Right kidney (tissue), 1 donor: ENCODE measurements around the gene MFF.

ENCODE experiments used
- DNase-seq: peaks from one replicate; pipeline ENCODE4 v3.0.0-alpha.2; 2016

Gene MFF

DNA sequence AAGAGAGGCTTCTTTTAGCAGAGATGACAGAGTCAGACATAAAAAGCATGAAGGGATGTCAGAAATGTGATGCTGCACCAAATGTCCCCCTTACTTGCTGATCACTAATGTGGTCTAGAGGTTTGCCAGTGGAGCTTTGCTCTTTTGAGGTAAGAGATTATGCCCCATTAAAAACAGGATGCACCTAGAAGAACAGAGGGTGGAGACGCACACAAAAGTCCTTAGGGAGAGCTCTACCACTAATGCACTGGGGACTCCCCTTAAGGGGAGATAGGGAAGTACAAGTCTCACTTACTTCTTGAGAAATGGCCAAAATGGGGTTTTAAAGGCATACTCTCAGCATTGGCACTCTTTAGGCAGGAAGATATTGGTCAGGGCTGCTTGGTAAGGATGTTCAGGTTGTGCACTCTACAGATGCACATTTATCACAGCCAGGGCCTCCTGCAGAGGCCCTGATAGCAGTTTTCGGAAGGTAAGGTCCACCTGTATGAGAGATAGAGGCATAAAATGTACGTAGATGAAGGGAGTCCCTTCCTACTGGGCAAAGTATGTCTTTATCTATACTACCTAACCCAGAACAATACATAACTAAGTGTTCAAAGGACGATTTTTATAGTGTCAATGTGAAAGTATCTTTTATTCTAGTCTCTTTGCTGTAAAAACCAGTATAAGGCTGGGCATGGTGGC lies 79.7 kb downstream of the MFF start:
- no peak for DNase-seq

DNA sequence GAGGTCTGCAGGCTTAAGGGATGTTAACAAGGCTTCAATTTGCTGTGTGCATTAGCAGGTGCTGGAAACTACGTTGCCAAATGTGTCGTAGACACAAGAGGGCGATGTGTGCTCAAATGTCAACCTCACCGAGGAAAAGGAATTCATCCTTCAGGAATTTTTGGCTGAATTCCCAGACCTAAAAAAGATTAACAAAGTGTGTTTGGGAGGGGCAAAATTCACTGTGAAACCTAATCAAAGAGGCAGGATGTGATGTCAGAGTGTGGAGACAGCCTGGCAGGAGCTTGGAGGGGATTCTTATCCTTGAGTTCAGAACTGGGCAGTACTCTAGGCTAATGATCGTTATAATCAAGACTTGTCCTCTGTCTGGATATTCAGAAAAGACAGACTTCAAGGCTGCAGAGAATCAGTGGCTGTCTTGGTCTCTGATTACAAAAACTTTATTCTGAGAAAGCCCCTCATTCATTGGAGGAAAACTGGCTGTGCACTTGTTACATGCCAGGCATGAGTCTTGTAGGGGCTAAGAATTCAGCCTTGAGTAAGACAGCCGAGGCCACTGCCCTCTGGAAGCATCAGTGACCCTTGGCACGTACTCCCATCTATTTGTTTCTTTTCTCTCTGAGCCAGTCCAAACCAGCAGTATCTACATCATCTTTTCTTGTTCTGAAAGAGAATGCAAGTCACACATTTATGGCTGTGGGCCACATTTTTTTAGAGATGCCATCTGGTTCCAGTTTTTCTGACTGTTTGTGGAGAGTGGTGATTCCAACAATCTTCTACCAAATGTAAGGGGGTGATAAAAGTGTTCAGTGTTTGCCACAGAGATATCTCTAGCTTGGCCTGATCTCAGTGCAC lies 81.4 kb downstream of the MFF start:
- DNase-seq, result peak; percentile 63
